ENCODE measurements around the gene FBP1.

DNA sequence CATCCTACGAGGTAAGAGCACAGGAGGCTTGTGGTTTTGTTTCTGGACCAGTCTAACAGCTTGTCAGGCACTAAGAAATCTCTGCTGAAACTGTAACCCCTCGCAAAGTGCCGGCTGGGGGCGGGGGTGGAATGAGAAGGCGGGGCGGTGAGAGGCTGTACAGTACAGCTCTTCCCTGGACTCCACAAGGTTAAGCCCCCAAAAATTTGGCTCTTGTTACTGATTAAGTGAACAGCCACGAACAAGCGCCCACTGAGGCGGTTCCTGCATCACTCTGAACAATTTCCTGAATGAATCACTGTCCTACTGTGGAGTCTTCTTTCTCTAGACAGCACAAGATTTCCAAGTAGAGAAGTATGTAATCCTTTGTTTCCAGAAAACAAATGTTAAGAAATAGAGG lies 52.5 kb downstream of the FBP1 start:
- TF ChIP-seq YY1 (IDR thresholded peaks at IDR 0.05; ENCODE audit: insufficient read depth, insufficient read length) (no peak), ZNF274 (IDR thresholded peaks at IDR 0.05; ENCODE audit: low read depth, low read length) (no peak)

Data from NT2/D1 (cell line).